ENCODE results near the gene IFI27L1. TPM values are rescaled to one million over a fixed set of nuclear protein-coding genes. Genes with fewer than 3 reads are reported as not detected.

The IFI27L1 gene
- polyA plus RNA-seq, 1 experiment = 12.5 TPM

DNA sequence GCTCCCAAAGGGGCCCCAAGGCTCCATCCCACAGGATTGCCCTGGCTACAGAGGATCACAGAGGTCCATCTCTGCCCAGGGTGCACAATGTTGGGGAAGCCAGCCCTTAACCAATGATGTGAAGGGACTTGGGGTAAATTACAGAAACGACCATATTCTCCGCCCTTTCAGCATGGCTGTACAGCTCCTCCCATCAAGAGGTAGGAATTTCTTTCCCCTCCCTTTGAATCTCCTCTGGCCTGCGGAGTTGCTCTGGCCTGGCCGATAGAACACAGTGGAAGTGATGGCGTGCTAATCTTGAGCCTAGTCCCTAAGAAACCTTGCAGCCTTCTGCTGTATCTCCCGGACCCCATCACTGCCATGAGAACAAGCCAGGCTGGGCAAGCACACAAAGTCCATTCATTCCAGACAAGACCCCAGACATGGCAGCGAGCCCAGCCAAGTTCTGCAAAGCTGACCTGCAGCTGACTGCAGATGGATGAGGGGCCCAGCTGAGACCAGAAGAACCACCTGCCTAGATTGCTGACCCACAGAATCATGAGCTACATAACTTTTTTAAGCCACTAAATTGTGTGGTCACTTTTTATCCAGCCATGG is 22.5 kb downstream of the IFI27L1 start:
- Histone ChIP-seq H3K9me3 (ENCODE audit: control insufficient read depth, insufficient read depth, low read length) (no peaks in the 10 kb centered on the region), H3K27me3 (ENCODE audit: control insufficient read depth, insufficient read depth, low read length) (no peaks in the 10 kb centered on the region), H3K27ac (ENCODE audit: low read depth, low read length) (no peak overlapping the region), H3K4me3 (ENCODE audit: low read depth, low read length) (no peak overlapping the region)
- TF ChIP-seq, protein P1, sequence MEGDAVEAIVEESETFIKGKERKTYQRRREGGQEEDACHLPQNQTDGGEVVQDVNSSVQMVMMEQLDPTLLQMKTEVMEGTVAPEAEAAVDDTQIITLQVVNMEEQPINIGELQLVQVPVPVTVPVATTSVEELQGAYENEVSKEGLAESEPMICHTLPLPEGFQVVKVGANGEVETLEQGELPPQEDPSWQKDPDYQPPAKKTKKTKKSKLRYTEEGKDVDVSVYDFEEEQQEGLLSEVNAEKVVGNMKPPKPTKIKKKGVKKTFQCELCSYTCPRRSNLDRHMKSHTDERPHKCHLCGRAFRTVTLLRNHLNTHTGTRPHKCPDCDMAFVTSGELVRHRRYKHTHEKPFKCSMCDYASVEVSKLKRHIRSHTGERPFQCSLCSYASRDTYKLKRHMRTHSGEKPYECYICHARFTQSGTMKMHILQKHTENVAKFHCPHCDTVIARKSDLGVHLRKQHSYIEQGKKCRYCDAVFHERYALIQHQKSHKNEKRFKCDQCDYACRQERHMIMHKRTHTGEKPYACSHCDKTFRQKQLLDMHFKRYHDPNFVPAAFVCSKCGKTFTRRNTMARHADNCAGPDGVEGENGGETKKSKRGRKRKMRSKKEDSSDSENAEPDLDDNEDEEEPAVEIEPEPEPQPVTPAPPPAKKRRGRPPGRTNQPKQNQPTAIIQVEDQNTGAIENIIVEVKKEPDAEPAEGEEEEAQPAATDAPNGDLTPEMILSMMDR (IDR thresholded peaks at IDR 0.05; ENCODE audit: low read depth, low read length) = no peak
- CTCF ChIA-PET = interaction anchor here (0.7 to 1.7 kb wide), 4 partner anchors 29 to 164 kb away, joined by 3 to 4 read pairs (median 3); no protein-coding TSS in a partner anchor
- DNase-seq (ENCODE audit: low read depth, low spot score) = no peak
- POLR2A ChIA-PET = no interaction called here

DNA sequence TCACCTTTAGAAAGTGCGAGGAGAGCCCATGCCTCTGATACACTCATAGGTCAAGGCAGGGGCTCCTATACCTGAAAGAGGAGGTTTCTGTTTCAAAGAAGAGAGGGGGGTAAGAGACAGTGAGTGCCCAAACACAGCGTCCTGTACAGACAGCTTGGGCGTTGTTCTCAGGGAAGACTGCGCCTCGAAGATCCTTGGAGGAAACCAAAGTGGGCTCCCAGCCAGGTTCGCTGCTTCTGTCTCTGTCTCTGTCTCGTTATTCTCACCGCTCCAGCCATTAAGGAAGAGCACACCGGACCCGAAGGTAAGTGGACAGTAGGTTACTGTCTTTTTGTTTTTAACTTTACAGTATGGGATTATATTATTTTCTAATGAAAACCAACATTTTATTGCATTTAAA is 23.6 kb downstream of the IFI27L1 start:
- H3K27ac ChIP-seq (ENCODE audit: low read depth, low read length) = no peak overlapping the region
- no peaks in the 10 kb centered on the region for H3K27me3 ChIP-seq (ENCODE audit: control insufficient read depth, insufficient read depth, low read length)
- TF ChIP-seq, protein P1 (IDR thresholded peaks at IDR 0.05; ENCODE audit: low read depth, low read length) = no peak
- no peaks in the 10 kb centered on the region for H3K9me3 ChIP-seq (ENCODE audit: control insufficient read depth, insufficient read depth, low read length)
- ChIA-PET POLR2A (no interaction called here), CTCF (interaction anchor here (0.6 to 1.7 kb wide), 3 partner anchors 76 to 167 kb away, joined by 3 to 4 read pairs (median 3); no protein-coding TSS in a partner anchor)
- no peak for DNase-seq (ENCODE audit: low read depth, low spot score)
- H3K4me3 ChIP-seq (ENCODE audit: low read depth, low read length) = no peak overlapping the region

DNA sequence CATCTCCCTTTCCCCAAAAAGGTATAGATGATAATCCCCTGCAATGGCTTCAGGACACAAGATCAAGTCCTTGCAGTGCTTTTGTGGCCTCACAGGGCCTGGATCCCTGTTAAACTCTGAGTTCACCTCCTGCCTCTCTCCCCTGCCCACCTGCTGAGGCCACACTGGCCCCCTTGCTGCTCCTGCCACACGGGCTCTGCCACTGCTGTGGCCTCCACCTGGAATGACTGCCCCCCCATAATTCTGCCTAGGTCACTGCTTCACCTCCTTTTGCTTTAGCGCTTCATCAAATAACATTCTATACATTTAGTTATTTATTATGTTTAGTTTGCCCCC is 28.8 kb downstream of the IFI27L1 start:
- TF ChIP-seq, protein P1 (IDR thresholded peaks at IDR 0.05; ENCODE audit: low read depth, low read length) = no peak
- CTCF ChIA-PET = interaction anchor here (1.0 to 3.7 kb wide), 2 partner anchors 23 to 71 kb away, joined by 3 to 16 read pairs; no protein-coding TSS in a partner anchor
- Histone ChIP-seq H3K27me3 (ENCODE audit: control insufficient read depth, insufficient read depth, low read length) (no peaks in the 10 kb centered on the region), H3K27ac (ENCODE audit: low read depth, low read length) (no peak overlapping the region), H3K9me3 (ENCODE audit: control insufficient read depth, insufficient read depth, low read length) (no peaks in the 10 kb centered on the region), H3K4me3 (ENCODE audit: low read depth, low read length) (no peak overlapping the region)
- POLR2A ChIA-PET = no interaction called here
- DNase-seq (ENCODE audit: low read depth, low spot score) = no peak

DNA sequence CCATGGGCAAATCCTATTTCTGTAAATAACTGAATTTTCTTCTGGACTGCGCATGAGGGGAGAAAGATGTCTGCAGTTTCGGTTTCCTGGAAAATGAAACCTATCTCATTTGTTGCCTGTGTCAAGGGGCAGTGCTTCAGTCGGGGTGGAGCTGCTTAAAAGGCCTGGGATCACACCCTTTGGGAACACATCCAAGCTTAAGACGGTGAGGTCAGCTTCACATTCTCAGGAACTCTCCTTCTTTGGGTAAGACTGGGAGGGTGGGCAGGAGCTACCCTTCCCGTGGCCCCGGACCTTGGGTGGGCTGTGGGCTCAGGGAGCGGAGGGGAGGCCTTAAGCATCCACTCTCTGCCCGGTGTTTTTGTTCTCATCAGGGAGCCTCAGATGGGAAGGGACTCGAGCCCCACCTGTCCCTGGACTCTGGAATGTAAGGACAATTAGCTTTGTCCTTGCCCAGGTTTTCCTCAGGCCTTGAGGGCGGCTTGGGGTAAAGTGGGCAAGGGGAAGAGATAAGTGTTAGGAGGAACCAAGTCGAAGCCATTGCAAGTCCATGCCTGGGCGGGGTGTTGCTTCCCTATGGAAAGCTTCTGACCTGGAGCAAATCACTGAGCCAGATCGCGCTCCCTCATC is 29.6 kb downstream of the IFI27L1 start, which contains the start of gene IFI27:
TSS of gene IFI27 (plus strand) at position 185 of the 630 bp plus-strand sequence.
- Histone ChIP-seq H3K4me3 (ENCODE audit: low read depth, low read length) (no peak within 1 kb of the TSS), H3K9me3 (ENCODE audit: control insufficient read depth, insufficient read depth, low read length) (peaks cover 4% of the 10 kb centered on the region; the same call in 1 of the 2 replicates), H3K27ac (ENCODE audit: low read depth, low read length) (no peak within 1 kb of the TSS), H3K27me3 (ENCODE audit: control insufficient read depth, insufficient read depth, low read length) (peaks cover 2% of the 10 kb centered on the region)
- no peak for DNase-seq (ENCODE audit: low read depth, low spot score)
- CTCF ChIA-PET = interaction anchor here (0.6 to 3.7 kb wide), 4 partner anchors 22 to 505 kb away, joined by 3 to 16 read pairs (median 4); no protein-coding TSS in a partner anchor
- TF ChIP-seq, protein P1 (IDR thresholded peaks at IDR 0.05; ENCODE audit: low read depth, low read length) = no peak
- POLR2A ChIA-PET = no interaction called here

Measured in AG04450 (cell line).